Parathyroid adenoma (tissue), 2 donors: ENCODE data around the gene VASN.
"Not testable (repeated sequence)": the region's sequence is repeated elsewhere in the genome, so short reads cannot be mapped to it uniquely, and the experiment has no call there.

Experiments
- H2AFZ ChIP-seq: fragments of 300-600 bp; sonication (generic); one replicate; pipeline ENCODE4 v1.7.0; 2017; ENCODE audit warnings: antibody characterized with exemption, mild to moderate bottlenecking
- H3K27ac ChIP-seq: fragments of 300-600 bp; sonication (generic); one replicate; pipeline ENCODE4 v1.7.0; 2017
- H3K27me3 ChIP-seq: fragments of 300-600 bp; sonication (generic); one replicate; pipeline ENCODE4 v1.7.0; 2017; ENCODE audit warnings: low read length; ENCODE audit not compliant: control insufficient read depth, insufficient read depth
- H3K36me3 ChIP-seq: fragments of 300-600 bp; sonication (generic); one replicate; pipeline ENCODE4 v1.7.0; 2017; ENCODE audit warnings: low read length; ENCODE audit not compliant: control insufficient read depth, insufficient read depth
- H3K4me1 ChIP-seq: fragments of 300-600 bp; sonication (generic); one replicate; pipeline ENCODE4 v1.7.0; 2017; ENCODE audit warnings: control low read depth
- H3K4me2 ChIP-seq: fragments of 300-600 bp; sonication (generic); one replicate; pipeline ENCODE4 v1.7.0; 2017; ENCODE audit warnings: low read length
- H3K4me3 ChIP-seq: fragments of 300-600 bp; sonication (generic); one replicate; pipeline ENCODE4 v1.7.0; 2017; ENCODE audit warnings: low read depth, low read length
- H3K79me2 ChIP-seq: fragments of 300-600 bp; sonication (generic); one replicate; pipeline ENCODE4 v1.7.0; 2017; ENCODE audit warnings: control low read depth
- H3K9ac ChIP-seq: fragments of 300-600 bp; sonication (generic); one replicate; pipeline ENCODE4 v1.7.0; 2017; ENCODE audit warnings: mild to moderate bottlenecking
- H3K9me3 ChIP-seq: fragments of 300-600 bp; sonication (generic); one replicate; pipeline ENCODE4 v1.7.0; 2017; ENCODE audit warnings: low read length; ENCODE audit not compliant: control insufficient read depth
- TF ChIP-seq, protein P1 (sequence below): fragments of 300-600 bp; sonication (generic); IDR thresholded peaks from one replicate; pipeline ENCODE4 v1.7.0; 2017; ENCODE audit warnings: antibody characterized with exemption, mild to moderate bottlenecking
- donor health status: primary hyperparathyroidism.

The VASN gene

GRCh38 chr16:4333308-4333638 lies 38.4 kb upstream of the VASN start:
- Histone ChIP-seq H3K9me3 (no peaks in the 10 kb centered on the region), H3K4me3 (no peak overlapping the region), H3K4me2 (no peak overlapping the region), H3K4me1 (peaks cover 14% of the 10 kb centered on the region), H3K27me3 (no peaks in the 10 kb centered on the region), H3K79me2 (peaks cover 31% of the 10 kb centered on the region), H3K36me3 (no peaks in the 10 kb centered on the region), H3K9ac (no peak overlapping the region), H2AFZ (no peak overlapping the region), H3K27ac (no peak overlapping the region)
- TF ChIP-seq, protein P1, sequence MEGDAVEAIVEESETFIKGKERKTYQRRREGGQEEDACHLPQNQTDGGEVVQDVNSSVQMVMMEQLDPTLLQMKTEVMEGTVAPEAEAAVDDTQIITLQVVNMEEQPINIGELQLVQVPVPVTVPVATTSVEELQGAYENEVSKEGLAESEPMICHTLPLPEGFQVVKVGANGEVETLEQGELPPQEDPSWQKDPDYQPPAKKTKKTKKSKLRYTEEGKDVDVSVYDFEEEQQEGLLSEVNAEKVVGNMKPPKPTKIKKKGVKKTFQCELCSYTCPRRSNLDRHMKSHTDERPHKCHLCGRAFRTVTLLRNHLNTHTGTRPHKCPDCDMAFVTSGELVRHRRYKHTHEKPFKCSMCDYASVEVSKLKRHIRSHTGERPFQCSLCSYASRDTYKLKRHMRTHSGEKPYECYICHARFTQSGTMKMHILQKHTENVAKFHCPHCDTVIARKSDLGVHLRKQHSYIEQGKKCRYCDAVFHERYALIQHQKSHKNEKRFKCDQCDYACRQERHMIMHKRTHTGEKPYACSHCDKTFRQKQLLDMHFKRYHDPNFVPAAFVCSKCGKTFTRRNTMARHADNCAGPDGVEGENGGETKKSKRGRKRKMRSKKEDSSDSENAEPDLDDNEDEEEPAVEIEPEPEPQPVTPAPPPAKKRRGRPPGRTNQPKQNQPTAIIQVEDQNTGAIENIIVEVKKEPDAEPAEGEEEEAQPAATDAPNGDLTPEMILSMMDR: no peak

DNA sequence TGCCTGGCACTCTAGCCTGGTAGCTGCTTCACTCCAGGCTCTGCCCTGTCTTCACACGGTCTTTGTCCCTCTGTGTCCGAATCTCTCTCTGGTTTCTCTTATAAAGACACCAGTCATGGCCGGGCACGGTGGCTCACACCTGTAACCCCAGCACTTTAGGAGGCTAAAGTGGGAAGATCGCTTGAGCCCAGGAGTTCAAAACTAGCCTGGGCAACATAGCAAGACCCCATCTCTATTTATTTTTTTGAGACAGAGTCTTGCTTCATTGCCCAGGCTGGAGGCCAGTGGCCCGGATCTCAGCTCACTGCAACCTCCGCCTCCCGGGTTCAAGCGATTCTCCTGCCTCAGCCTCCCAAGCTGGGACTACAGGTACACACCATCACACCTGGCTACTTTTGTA lies 37.9 kb upstream of the VASN start:
- H2AFZ ChIP-seq, H3K27ac ChIP-seq, H3K4me3 ChIP-seq, H3K27me3 ChIP-seq, H3K9ac ChIP-seq, H3K9me3 ChIP-seq, H3K4me1 ChIP-seq, H3K36me3 ChIP-seq, H3K4me2 ChIP-seq: not testable (repeated sequence)
- H3K79me2 ChIP-seq: peaks cover 31% of the 10 kb centered on the region

GRCh38 chr16:4334724-4335495 lies 36.7 kb upstream of the VASN start:
- Histone ChIP-seq H3K4me3 (no peak overlapping the region), H3K27me3 (no peaks in the 10 kb centered on the region), H3K4me2 (no peak overlapping the region), H3K36me3 (no peaks in the 10 kb centered on the region), H3K9me3 (no peaks in the 10 kb centered on the region), H3K27ac (no peak overlapping the region), H2AFZ (no peak overlapping the region), H3K79me2 (peaks cover 24% of the 10 kb centered on the region), H3K4me1 (no peaks in the 10 kb centered on the region), H3K9ac (no peak overlapping the region)
- TF ChIP-seq, protein P1: no peak

GRCh38 chr16:4336701-4337539 lies 34.7 kb upstream of the VASN start:
- Histone ChIP-seq H3K79me2 (peaks cover 17% of the 10 kb centered on the region), H3K27me3 (no peaks in the 10 kb centered on the region), H3K27ac (no peak overlapping the region), H3K9me3 (no peaks in the 10 kb centered on the region), H3K4me3 (no peak overlapping the region), H3K36me3 (no peaks in the 10 kb centered on the region), H2AFZ (no peak overlapping the region), H3K4me2 (no peak overlapping the region), H3K4me1 (no peaks in the 10 kb centered on the region), H3K9ac (no peak overlapping the region)
- TF ChIP-seq, protein P1: no peak

DNA sequence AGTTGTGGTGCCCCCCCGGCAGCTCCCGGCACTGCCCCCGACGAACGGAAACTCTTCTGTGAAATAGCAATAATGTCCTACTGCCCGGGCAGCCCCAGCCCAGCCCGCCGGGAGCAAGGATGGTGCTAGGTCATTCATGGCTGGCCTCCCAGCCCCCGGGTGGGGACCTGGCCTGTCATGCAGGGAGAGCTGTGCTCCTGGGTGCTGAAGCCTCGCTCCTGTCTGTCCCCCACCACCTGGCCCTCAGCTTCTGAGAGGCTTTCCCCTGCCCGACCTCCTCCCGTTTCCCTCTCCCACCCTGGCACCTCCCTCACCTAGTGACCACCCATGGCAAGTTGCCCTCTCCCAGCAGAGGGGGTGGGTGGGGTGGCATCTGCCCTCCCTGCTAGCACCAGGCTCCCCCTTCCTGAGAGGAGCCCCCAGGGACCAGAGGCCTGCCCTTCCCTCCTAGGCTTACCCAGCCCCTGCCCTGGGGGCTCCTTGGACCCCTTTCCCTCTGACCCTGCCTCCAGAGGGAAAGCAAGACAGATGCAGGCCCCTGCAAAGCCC lies 34.0 kb upstream of the VASN start:
- Histone ChIP-seq H3K9ac (no peak overlapping the region), H3K4me2 (no peak overlapping the region), H3K27ac (no peak overlapping the region), H2AFZ (no peak overlapping the region), H3K4me3 (no peak overlapping the region), H3K79me2 (peaks cover 16% of the 10 kb centered on the region), H3K36me3 (no peaks in the 10 kb centered on the region), H3K9me3 (no peaks in the 10 kb centered on the region), H3K27me3 (no peaks in the 10 kb centered on the region), H3K4me1 (no peaks in the 10 kb centered on the region)
- TF ChIP-seq, protein P1: no peak
